AG10803 (cell line): ENCODE results near the gene FAM13A.

Source experiments
- DNase-seq: peaks from one replicate; pipeline ENCODE4 v3.0.0; 2010; ENCODE audit warnings: low read depth
- H3K4me3 ChIP-seq: 2 replicates; pipeline ENCODE4 v1.5.1; 2011; ENCODE audit warnings: mild to moderate bottlenecking, low read length, control low read depth
- TF ChIP-seq, protein P1 (sequence below): conservative IDR thresholded peaks from 2 replicates; pipeline ENCODE4 v1.5.1; 2011; ENCODE audit warnings: mild to moderate bottlenecking, low read length, control low read depth, inconsistent platforms

FAM13A gene

GRCh38 chr4:88734403-88734949 lies 322.5 kb downstream of the FAM13A start:
- H3K4me3 ChIP-seq, result no peak overlapping the region
- TF ChIP-seq, protein P1, sequence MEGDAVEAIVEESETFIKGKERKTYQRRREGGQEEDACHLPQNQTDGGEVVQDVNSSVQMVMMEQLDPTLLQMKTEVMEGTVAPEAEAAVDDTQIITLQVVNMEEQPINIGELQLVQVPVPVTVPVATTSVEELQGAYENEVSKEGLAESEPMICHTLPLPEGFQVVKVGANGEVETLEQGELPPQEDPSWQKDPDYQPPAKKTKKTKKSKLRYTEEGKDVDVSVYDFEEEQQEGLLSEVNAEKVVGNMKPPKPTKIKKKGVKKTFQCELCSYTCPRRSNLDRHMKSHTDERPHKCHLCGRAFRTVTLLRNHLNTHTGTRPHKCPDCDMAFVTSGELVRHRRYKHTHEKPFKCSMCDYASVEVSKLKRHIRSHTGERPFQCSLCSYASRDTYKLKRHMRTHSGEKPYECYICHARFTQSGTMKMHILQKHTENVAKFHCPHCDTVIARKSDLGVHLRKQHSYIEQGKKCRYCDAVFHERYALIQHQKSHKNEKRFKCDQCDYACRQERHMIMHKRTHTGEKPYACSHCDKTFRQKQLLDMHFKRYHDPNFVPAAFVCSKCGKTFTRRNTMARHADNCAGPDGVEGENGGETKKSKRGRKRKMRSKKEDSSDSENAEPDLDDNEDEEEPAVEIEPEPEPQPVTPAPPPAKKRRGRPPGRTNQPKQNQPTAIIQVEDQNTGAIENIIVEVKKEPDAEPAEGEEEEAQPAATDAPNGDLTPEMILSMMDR, result no peak
- no peak for DNase-seq

DNA sequence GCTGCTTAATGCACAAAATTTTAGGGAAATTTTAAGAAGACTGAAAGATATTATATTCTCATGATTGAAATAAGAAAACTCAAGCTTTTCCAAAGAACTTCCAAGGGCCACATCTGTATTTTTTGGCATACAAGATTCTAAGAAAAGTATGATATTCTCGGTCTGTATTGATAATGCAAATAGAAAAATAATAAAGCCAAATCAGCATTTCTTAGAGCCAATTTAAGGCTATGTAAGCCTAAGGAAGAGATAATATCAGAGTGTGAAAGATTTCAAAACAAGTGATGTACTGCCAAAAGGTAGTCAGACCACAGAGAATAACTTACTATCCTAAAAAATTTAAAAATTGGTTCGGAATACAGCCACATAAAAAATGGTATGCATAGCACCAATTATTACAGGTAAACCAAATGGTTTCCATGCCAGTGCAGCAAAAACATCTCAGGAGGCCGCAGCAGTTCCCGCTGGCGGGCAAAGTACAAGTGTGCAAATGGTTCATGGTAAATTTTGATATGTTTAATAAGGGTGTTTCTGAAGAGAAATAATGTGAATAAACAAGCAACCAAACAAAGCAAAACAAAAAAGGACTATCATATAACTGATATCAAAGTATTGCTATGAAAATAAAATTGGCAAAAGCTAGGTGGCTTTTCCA lies 324.1 kb downstream of the FAM13A start:
- TF ChIP-seq, protein P1, result no peak
- no peak for DNase-seq
- H3K4me3 ChIP-seq, result no peak overlapping the region

- TF ChIP-seq, protein P1, result no peak
- no peak overlapping the region for H3K4me3 ChIP-seq
Measured at GRCh38 chr4:88731381-88731780, 325.6 kb downstream of the FAM13A start.

DNA sequence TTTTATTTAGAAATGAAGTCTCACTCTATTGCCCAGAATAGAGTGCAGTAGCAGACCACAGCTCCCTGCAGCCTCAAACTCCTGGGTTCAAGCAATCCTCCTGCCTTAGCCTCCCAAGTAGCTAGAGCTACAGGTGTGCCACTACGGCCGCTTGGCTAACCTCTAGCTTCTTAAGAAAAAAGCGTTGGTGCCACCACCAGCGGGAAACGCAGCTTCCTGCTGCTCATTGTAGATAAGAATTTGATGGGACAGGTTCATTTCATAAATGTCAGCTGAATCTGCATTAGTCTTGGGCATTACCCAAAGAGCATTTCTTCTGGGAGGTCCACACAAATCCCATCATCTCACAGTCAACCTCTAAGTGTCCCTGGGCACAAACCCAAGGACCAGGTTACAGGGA lies 326.2 kb downstream of the FAM13A start:
- TF ChIP-seq, protein P1, result no peak
- H3K4me3 ChIP-seq, result no peak overlapping the region
- DNase-seq, result no peak

More at GRCh38 chr4:88731381-88731780, 325.6 kb downstream of the FAM13A start:
- peak; percentile 44 for DNase-seq

GRCh38 chr4:88729146-88729760 lies 327.7 kb downstream of the FAM13A start:
- DNase-seq, result no peak
- H3K4me3 ChIP-seq, result no peak overlapping the region
- TF ChIP-seq, protein P1, result no peak

DNA sequence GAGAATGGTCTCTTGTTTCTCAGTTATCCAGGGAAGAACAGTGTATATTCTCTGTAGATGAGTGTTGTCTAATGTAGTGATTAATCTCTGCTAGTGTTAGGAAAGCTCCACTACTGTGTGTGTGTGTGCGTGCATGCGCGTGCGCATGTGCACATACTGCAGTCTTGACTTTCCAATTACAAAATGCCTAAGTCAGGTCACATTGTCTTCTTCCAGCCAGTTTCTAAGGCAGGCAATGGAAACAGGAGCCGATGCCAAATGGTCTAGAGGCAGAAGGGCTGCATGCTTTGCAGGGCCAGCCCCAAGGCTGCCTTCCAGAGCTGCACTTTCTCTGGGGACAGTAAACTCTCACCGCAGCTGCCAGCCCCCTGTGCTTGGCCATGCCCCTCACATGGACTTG lies 328.8 kb downstream of the FAM13A start:
- TF ChIP-seq, protein P1, result no peak
- H3K4me3 ChIP-seq, result no peak overlapping the region
- no peak for DNase-seq

GRCh38 chr4:88725986-88726385 lies 331.0 kb downstream of the FAM13A start:
- DNase-seq, result no peak
- TF ChIP-seq, protein P1, result no peak
- no peak overlapping the region for H3K4me3 ChIP-seq
